SK-N-SH (cell line): ENCODE measurements around the gene NEUROG1. TPM values are rescaled to one million over a fixed set of nuclear protein-coding genes. Genes with fewer than 3 reads are reported as not detected.

Source experiments
- CTCF ChIA-PET: fragments of 300-600, 350-600 bp; formaldehyde crosslinking; extraction: SDS; loops from one replicate; lab custom pipeline; 2021; lab: Yijun Ruan, JAX
- POLR2A ChIA-PET: fragments of 350-600 bp; sonication (Branson Sonifier 250); formaldehyde crosslinking; extraction: SDS; loops from one replicate; lab custom pipeline; 2020; ENCODE audit warnings: antibody characterized with exemption, inconsistent platforms; lab: Yijun Ruan, JAX
- DNase-seq: peaks from one replicate; pipeline ENCODE4 v3.0.0; 2012
- H2AFZ ChIP-seq: fragments of 200-600 bp; sonication (generic); 2 replicates; pipeline ENCODE4 v1.8.1; 2016; ENCODE audit warnings: antibody characterized with exemption, mild to moderate bottlenecking, low read depth
- H3F3A ChIP-seq: fragments of 200-600 bp; sonication (generic); replicated peaks from 2 replicates; pipeline ENCODE3; 2016; ENCODE audit warnings: antibody characterized with exemption, mild to moderate bottlenecking; ENCODE audit not compliant: insufficient read depth
- H3K27ac ChIP-seq, 2 experiments: fragments of 200-500 bp in 1 of 2; fragments of 200-600 bp in 1 of 2; sonication (Bioruptor generic) in 1 of 2; sonication (generic), shearing (Covaris generic) in 1 of 2; 2 replicates each; pipeline versions ENCODE4 v1.5.1 to v1.6.1; 2014 to 2016; ENCODE audit warnings: low read depth in 2 of 2, inconsistent platforms in 1 of 2, low read length in 1 of 2, mild to moderate bottlenecking in 1 of 2, mixed read lengths in 1 of 2
- H3K27me3 ChIP-seq: fragments of 200-600 bp; sonication (generic), shearing (Covaris generic); 2 replicates; pipeline ENCODE4 v1.6.1; 2016; ENCODE audit warnings: mixed run types; ENCODE audit not compliant: insufficient read depth
- H3K36me3 ChIP-seq, 2 experiments: fragments of 200-500 bp in 1 of 2; fragments of 200-600 bp in 1 of 2; sonication (Bioruptor generic) in 1 of 2; sonication (generic) in 1 of 2; replicated peaks in 1 of 2; 2 replicates each; pipeline versions ENCODE3 to v1.5.1; 2014 to 2016; ENCODE audit warnings: low read length in 1 of 2, mild to moderate bottlenecking in 1 of 2; ENCODE audit not compliant: insufficient read depth in 2 of 2, control insufficient read depth in 1 of 2
- H3K4me1 ChIP-seq, 2 experiments: fragments of 200-500 bp in 1 of 2; fragments of 200-600 bp in 1 of 2; sonication (Bioruptor generic) in 1 of 2; sonication (generic), shearing (Covaris generic) in 1 of 2; 2 replicates each; pipeline versions ENCODE4 v1.5.1 to v1.6.1; 2014 to 2016; ENCODE audit warnings: low read depth in 1 of 2, low read length in 1 of 2, mixed run types in 1 of 2; ENCODE audit not compliant: insufficient read depth in 2 of 2, control insufficient read depth in 1 of 2
- H3K4me2 ChIP-seq: fragments of 200-600 bp; sonication (generic), shearing (Covaris generic); 2 replicates; pipeline ENCODE4 v1.6.1; 2017; ENCODE audit warnings: mixed run types
- H3K4me3 ChIP-seq, 2 experiments: fragments of 200-500 bp in 1 of 2; fragments of 200-600 bp in 1 of 2; sonication (Bioruptor generic) in 1 of 2; sonication (generic), shearing (Covaris generic) in 1 of 2; 2 replicates each; pipeline versions ENCODE4 v1.5.1 to v1.8.1; 2014 to 2016; ENCODE audit warnings: low read depth in 2 of 2, inconsistent platforms in 1 of 2, low read length in 1 of 2, mild to moderate bottlenecking in 1 of 2, mixed read lengths in 1 of 2, moderate library complexity in 1 of 2
- H3K79me2 ChIP-seq: fragments of 200-600 bp; sonication (generic); 2 replicates; pipeline ENCODE4 v1.8.1; 2017; ENCODE audit warnings: mild to moderate bottlenecking; ENCODE audit not compliant: insufficient read depth
- H3K9ac ChIP-seq: fragments of 200-600 bp; sonication (generic); 2 replicates; pipeline ENCODE4 v1.6.1; 2017; ENCODE audit warnings: mixed run types
- H3K9me2 ChIP-seq: fragments of 200-600 bp; sonication (generic); 2 replicates; pipeline ENCODE4 v1.6.1; 2017; ENCODE audit warnings: mixed run types
- H3K9me3 ChIP-seq: fragments of 200-600 bp; sonication (generic); 2 replicates; pipeline ENCODE4 v1.6.1; 2017; ENCODE audit warnings: mixed run types, mild to moderate bottlenecking, moderate library complexity
- H4K20me1 ChIP-seq: fragments of 200-600 bp; sonication (generic); 2 replicates; pipeline ENCODE4 v1.6.1; 2017; ENCODE audit warnings: mild to moderate bottlenecking, mixed run types; ENCODE audit not compliant: insufficient read depth
- CHD2 ChIP-seq: fragments of 150-350 bp; IDR thresholded peaks from 2 replicates; pipeline ENCODE4 v1.6.1; 2018; ENCODE audit warnings: low read length; ENCODE audit not compliant: partially characterized antibody
- GABPA ChIP-seq: IDR thresholded peaks from 2 replicates; pipeline ENCODE4 v1.4.0; 2012; ENCODE audit warnings: low read depth, mild to moderate bottlenecking
- MEF2A ChIP-seq: IDR thresholded peaks from 2 replicates; pipeline ENCODE4 v1.4.0; 2012; ENCODE audit warnings: low read depth, borderline replicate concordance
- NRF1 ChIP-seq: IDR thresholded peaks from 2 replicates; pipeline ENCODE4 v1.6.1; 2012; ENCODE audit warnings: low read depth, mild to moderate bottlenecking, low read length
- SIN3A ChIP-seq: IDR thresholded peaks from 2 replicates; pipeline ENCODE4 v1.6.1; 2012; ENCODE audit warnings: low read depth, mild to moderate bottlenecking, low read length, moderate library complexity, borderline replicate concordance
- TAF1 ChIP-seq: IDR thresholded peaks from 2 replicates; pipeline ENCODE4 v1.6.1; 2012; ENCODE audit warnings: low read depth, mild to moderate bottlenecking, low read length, moderate library complexity, borderline replicate concordance
- TCF12 ChIP-seq: IDR thresholded peaks from 2 replicates; pipeline ENCODE4 v1.4.0; 2012
- YY1 ChIP-seq: IDR thresholded peaks from 2 replicates; pipeline ENCODE4 v1.4.0; 2012; ENCODE audit warnings: low read depth, mild to moderate bottlenecking
- WGBS: methylation state at CpG from one replicate; pipeline ENCODE4 v1.1.6; 2017; ENCODE audit warnings: low lambda C conversion rate; 5-methylcytosine and 5-hydroxymethylcytosine counted together
- polyA plus RNA-seq, 3 experiments: library from polyadenylated mRNA; depleted of rRNA; stranded (reverse); fragments of >200 nt; gene quantifications; 2 replicates each; pipeline ENCODE4 v1.2.3, GENCODE V29; 2012
- TF ChIP-seq, protein P1 (sequence below): IDR thresholded peaks from 2 replicates; pipeline ENCODE4 v1.4.0; 2012; ENCODE audit warnings: low read depth
- TF ChIP-seq, protein P2 (sequence below): IDR thresholded peaks from 2 replicates; pipeline ENCODE4; 2012
- TF ChIP-seq, protein P3 (sequence below): IDR thresholded peaks from 2 replicates; pipeline ENCODE4 v1.4.0; 2012; ENCODE audit warnings: low read depth, borderline replicate concordance
- TF ChIP-seq, protein P4 (sequence below): fragments of 200-600 bp; sonication (generic); IDR thresholded peaks from 2 replicates; pipeline ENCODE4 v1.6.1; 2017; ENCODE audit warnings: antibody characterized with exemption, mild to moderate bottlenecking, moderate library complexity

The NEUROG1 gene
- polyA plus RNA-seq, 1 of the 3 experiments (the other 2 are of a cell fraction), result not detected

DNA sequence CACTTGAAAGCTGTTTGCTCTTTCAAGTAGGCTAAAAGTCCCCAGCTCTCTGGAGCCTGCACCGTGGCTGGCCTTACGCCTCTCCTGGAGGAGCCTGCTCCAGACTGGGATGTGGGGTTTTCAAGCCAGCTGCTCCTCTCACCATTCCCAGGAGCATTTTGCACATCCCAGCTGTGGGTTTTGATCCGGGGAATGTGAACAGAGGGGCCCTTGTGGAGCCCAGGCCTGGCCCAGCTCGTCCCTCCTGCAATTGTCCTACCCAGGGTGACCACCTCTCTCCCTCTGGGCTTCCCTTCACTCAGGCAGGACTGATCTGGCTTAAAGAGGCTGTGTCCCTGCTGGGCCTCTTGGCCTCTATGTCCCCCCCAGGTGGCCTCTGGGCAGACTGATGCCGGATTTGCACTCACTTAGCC, 51.1 kb downstream of the NEUROG1 start:
- TF ChIP-seq SIN3A, result no peak
- TF ChIP-seq, protein P1, sequence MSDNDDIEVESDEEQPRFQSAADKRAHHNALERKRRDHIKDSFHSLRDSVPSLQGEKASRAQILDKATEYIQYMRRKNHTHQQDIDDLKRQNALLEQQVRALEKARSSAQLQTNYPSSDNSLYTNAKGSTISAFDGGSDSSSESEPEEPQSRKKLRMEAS, result no peak
- TF ChIP-seq YY1, result no peak
- TF ChIP-seq GABPA, result no peak
- no peak for TF ChIP-seq TAF1
- TF ChIP-seq, protein P2, sequence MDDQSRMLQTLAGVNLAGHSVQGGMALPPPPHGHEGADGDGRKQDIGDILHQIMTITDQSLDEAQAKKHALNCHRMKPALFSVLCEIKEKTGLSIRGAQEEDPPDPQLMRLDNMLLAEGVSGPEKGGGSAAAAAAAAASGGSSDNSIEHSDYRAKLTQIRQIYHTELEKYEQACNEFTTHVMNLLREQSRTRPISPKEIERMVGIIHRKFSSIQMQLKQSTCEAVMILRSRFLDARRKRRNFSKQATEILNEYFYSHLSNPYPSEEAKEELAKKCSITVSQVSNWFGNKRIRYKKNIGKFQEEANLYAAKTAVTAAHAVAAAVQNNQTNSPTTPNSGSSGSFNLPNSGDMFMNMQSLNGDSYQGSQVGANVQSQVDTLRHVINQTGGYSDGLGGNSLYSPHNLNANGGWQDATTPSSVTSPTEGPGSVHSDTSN, result no peak
- TF ChIP-seq CHD2, result no peak
- no peak for TF ChIP-seq NRF1
- TF ChIP-seq, protein P3, sequence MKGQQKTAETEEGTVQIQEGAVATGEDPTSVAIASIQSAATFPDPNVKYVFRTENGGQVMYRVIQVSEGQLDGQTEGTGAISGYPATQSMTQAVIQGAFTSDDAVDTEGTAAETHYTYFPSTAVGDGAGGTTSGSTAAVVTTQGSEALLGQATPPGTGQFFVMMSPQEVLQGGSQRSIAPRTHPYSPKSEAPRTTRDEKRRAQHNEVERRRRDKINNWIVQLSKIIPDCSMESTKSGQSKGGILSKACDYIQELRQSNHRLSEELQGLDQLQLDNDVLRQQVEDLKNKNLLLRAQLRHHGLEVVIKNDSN, result no peak
- no peak for TF ChIP-seq TCF12
- no peak for TF ChIP-seq MEF2A
- TF ChIP-seq, protein P4, sequence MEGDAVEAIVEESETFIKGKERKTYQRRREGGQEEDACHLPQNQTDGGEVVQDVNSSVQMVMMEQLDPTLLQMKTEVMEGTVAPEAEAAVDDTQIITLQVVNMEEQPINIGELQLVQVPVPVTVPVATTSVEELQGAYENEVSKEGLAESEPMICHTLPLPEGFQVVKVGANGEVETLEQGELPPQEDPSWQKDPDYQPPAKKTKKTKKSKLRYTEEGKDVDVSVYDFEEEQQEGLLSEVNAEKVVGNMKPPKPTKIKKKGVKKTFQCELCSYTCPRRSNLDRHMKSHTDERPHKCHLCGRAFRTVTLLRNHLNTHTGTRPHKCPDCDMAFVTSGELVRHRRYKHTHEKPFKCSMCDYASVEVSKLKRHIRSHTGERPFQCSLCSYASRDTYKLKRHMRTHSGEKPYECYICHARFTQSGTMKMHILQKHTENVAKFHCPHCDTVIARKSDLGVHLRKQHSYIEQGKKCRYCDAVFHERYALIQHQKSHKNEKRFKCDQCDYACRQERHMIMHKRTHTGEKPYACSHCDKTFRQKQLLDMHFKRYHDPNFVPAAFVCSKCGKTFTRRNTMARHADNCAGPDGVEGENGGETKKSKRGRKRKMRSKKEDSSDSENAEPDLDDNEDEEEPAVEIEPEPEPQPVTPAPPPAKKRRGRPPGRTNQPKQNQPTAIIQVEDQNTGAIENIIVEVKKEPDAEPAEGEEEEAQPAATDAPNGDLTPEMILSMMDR, result no peak
- TF ChIP-seq, all 33 proteins: peak for 0
- no peak overlapping the region for H3K4me2 ChIP-seq
- DNase-seq, result no peak
- WGBS, result 67% methylated on average over 3 of the region's 5 CpGs
- H3K79me2 ChIP-seq, result no peaks in the 10 kb centered on the region
- CTCF ChIA-PET, result interaction anchor here (1.0 to 3.6 kb wide), 3 partner anchors 19 to 68 kb away, joined by 3 to 33 read pairs (median 3); no protein-coding TSS in a partner anchor
- H3F3A ChIP-seq, result no peaks in the 10 kb centered on the region
- no peaks in the 10 kb centered on the region for H4K20me1 ChIP-seq
- H3K27me3 ChIP-seq, result no peaks in the 10 kb centered on the region; the same call in none of the 2 replicates
- H3K27ac ChIP-seq, result no peak overlapping the region
- no peak overlapping the region for H2AFZ ChIP-seq
- H3K9ac ChIP-seq, result no peak overlapping the region
- no peak overlapping the region for H3K4me3 ChIP-seq
- no peaks in the 10 kb centered on the region for H3K9me2 ChIP-seq
- H3K36me3 ChIP-seq, result no peaks in the 10 kb centered on the region
- POLR2A ChIA-PET, result interaction anchor here (0.8 kb wide), 1 partner anchor 9 kb away, joined by 3 read pairs; no protein-coding TSS in a partner anchor
- peaks cover 0 to 2% of the 10 kb centered on the region in 2 experiments; a peak in 1 of 4 replicates for H3K4me1 ChIP-seq
- H3K9me3 ChIP-seq, result no peaks in the 10 kb centered on the region

Other genes starting within 250 kb of the NEUROG1 start
- 146 and 165 TPM in 2 replicates for gene MACROH2A1, start 136.7 kb downstream of the NEUROG1 start, polyA plus RNA-seq (2012; rRNA removed)
- gene DCANP1, start 88.6 kb downstream of the NEUROG1 start, polyA plus RNA-seq (2012; rRNA removed), result not detected in 2 replicates
- not detected in 2 replicates for gene TIFAB, start 83.6 kb downstream of the NEUROG1 start, polyA plus RNA-seq (2012; rRNA removed)
- gene CXCL14, start 43.0 kb upstream of the NEUROG1 start, polyA plus RNA-seq (2012; rRNA removed), result 0.05 and 0.08 TPM in 2 replicates